T-helper 2 cell treated with Interferon-gamma antibody and Interleukin-4, amounts not matched to agents 100 ng/mL and 5 ng/mL, for 36 hours (primary cell): Measurements from ENCODE around the gene C6orf132. TPM values are rescaled to one million over a fixed set of nuclear protein-coding genes. Genes with fewer than 3 reads are reported as not detected.
"Not testable (repeated sequence)": the region's sequence is repeated elsewhere in the genome, so short reads cannot be mapped to it uniquely, and the experiment has no call there.

Experiments
- intact Hi-C: fragments of 100-400 bp; cut with micrococcal nuclease; formaldehyde crosslinking; loops from one replicate; pipeline ENCODE4 v1.15.1; 2023
- total RNA-seq: library from RNA; stranded (reverse); gene quantifications from 2 replicates; pipeline ENCODE4 v1.2.3, GENCODE V29; 2022

C6orf132 gene
- total RNA-seq, 1 donor from 2014 or later: 0.05 TPM

- intact Hi-C loops: loop anchor here (10.0 kb wide), 1 partner anchor 308 kb away; no protein-coding TSS in a partner anchor
Observed at GRCh38 chr6:42162384-42162783, 20.0 kb upstream of the C6orf132 start.

- intact Hi-C loops: loop anchor here (10.0 kb wide), 1 partner anchor 305 kb away; no protein-coding TSS in a partner anchor
Observed at GRCh38 chr6:42159431-42160024, 17.1 kb upstream of the C6orf132 start.

- intact Hi-C loops: no loop called here
Observed at GRCh38 chr6:42158631-42159030, 16.2 kb upstream of the C6orf132 start.

GRCh38 chr6:42158011-42158410 is 15.6 kb upstream of the C6orf132 start:
- intact Hi-C loops: no loop called here

- intact Hi-C loops: no loop called here
Observed at GRCh38 chr6:42156638-42157037, 14.2 kb upstream of the C6orf132 start.

- intact Hi-C loops: no loop called here
Observed at GRCh38 chr6:42155293-42155692, 12.9 kb upstream of the C6orf132 start.

- intact Hi-C loops: no loop called here
Observed at GRCh38 chr6:42154461-42155209, 12.2 kb upstream of the C6orf132 start.

- intact Hi-C loops: no loop called here
Observed at GRCh38 chr6:42153921-42154320, 11.5 kb upstream of the C6orf132 start.

GRCh38 chr6:42152528-42153213 is 10.3 kb upstream of the C6orf132 start:
- intact Hi-C loops: not testable (repeated sequence)

- intact Hi-C loops: no loop called here
Observed at GRCh38 chr6:42152024-42152423, 9.6 kb upstream of the C6orf132 start.

- intact Hi-C loops: no loop called here
Observed at GRCh38 chr6:42150254-42150653, 7.8 kb upstream of the C6orf132 start.

- intact Hi-C loops: no loop called here
Observed at GRCh38 chr6:42148058-42148457, 5.6 kb upstream of the C6orf132 start.

- intact Hi-C loops: no loop called here
Observed at GRCh38 chr6:42147138-42147562, 4.7 kb upstream of the C6orf132 start.

GRCh38 chr6:42141603-42142117 is 760 bp downstream of the C6orf132 start:
- intact Hi-C loops: no loop called here

GRCh38 chr6:42140756-42141602 is 1.4 kb downstream of the C6orf132 start:
- intact Hi-C loops: no loop called here

- intact Hi-C loops: no loop called here
Observed at GRCh38 chr6:42140032-42140431, 2.4 kb downstream of the C6orf132 start.

- intact Hi-C loops: no loop called here
Observed at GRCh38 chr6:42138630-42139619, 3.5 kb downstream of the C6orf132 start.

GRCh38 chr6:42138190-42138589 is 4.2 kb downstream of the C6orf132 start:
- intact Hi-C loops: no loop called here

- intact Hi-C loops: no loop called here
Observed at GRCh38 chr6:42137194-42137753, 5.1 kb downstream of the C6orf132 start.
